Measurements from ENCODE around the gene NPTX1. TPM values are rescaled to one million over a fixed set of nuclear protein-coding genes. Genes with fewer than 3 reads are reported as not detected.

The NPTX1 gene
- total RNA-seq, 1 donor from 2014 or later: 0.07 TPM

GRCh38 chr17:80479246-80479566 is 2.8 kb upstream of the NPTX1 start:
- no peak for DNase-seq (ENCODE audit: low read depth, low spot score)

GRCh38 chr17:80478487-80479245 is 2.3 kb upstream of the NPTX1 start:
- no peak for DNase-seq (ENCODE audit: low read depth, low spot score)

- DNase-seq (ENCODE audit: low read depth, low spot score): no peak
Observed at GRCh38 chr17:80477647-80478478, 1.5 kb upstream of the NPTX1 start.

- DNase-seq (ENCODE audit: low read depth, low spot score): no peak
Observed at GRCh38 chr17:80476877-80477646, 655 bp upstream of the NPTX1 start.

DNA sequence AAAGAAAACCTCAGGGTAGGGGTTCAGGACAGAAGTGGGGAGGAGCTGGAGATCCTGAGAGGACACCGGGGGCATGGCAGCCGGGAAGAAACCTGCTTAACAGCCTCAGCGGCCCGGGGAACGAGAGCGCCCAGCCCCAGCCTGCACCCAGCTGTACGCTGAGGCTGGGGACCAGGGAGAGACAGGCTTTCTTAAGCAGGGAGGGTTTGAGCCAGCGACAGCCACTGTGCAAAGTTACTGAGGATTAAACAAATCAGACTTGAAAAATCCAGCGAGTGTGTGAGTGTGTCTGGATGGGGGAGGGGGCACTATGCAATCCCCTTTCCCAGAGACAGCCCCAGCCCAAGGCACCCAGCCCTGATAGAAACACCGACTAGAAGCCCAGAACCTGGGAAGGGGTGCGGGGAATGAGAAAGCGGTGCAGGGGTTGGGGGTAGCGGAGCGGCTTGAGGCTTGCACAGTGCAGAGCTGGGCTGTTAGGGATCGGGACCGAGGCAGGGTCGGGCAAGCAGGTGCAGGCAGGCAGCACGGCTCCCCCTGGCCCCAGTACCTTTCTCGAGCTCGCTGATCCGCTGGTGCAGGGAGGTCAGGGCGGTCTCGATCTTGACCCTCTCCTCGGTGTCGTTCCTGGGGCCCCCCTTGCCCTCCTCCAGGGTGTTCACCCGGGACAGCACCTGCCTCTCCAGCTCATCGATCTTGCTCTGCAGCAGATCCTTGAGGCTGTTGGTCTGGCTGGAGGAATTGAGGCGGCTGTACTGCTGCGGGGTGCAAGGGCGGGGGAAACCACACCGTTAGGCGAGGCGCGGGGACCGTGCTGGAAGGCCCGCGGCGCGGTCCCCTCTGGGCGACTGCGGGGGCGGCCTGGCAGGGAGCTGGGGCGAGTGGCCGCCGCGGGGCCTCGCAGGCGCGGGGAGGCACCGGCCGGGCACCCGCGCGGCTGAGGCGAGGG is 1.2 kb downstream of the NPTX1 start:
- DNase-seq (ENCODE audit: low read depth, low spot score): no peak

DNA sequence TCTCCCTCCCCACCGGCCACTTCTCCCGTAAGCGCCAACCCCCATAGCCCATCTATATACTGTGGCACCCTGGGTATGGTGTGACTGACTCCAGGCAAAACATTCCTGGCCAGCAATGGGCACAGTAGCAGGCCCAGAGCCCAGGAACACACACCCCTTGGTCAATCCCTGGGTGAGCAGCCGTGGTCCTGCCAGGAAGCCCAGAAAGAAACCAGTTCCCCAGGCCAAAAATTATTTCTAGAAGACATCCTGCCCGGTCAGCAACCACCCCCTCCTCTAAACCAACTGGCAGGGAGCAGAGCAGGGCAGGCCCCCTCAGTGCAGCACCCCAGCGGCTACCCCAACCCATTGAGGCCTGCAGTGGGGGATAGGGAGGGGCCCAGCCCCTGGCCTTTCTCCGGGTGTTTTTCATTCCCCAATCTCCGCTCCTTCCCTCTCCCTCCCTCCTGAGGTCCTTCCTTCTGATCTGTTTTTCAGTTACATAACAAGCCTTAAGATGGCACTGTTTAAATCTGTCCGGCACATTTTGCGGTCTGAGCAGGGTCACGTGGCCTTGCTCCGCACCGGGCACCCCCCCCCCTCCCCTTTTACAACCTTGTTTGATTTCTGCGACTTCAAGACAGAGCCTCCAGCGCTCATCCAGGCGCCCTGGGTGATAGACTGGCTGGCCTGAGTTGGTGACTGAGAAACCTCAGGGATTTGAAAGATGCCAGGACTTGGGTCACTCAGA is 2.0 kb downstream of the NPTX1 start:
- DNase-seq (ENCODE audit: low read depth, low spot score): no peak

DNA sequence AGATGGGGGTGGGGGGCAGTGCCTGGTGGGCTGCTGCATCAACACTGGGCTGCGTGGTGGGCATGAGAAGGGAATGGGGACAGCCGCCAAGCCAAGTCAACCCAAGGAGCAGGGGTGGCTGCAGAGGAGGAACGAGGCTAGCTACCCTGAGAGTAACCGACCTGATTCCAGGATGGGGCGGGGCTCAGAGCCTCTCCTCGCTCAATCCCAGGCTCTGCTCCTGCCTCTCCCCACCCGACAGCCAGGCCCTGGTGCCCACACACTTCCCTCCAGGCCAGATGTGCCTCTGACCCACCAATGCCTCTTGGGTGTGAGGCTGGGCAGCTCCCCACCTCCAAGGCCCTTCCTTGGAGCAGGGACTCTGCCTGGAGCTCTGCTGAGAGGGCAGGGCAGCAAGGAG is 2.7 kb downstream of the NPTX1 start:
- no peak for DNase-seq (ENCODE audit: low read depth, low spot score)

DNA sequence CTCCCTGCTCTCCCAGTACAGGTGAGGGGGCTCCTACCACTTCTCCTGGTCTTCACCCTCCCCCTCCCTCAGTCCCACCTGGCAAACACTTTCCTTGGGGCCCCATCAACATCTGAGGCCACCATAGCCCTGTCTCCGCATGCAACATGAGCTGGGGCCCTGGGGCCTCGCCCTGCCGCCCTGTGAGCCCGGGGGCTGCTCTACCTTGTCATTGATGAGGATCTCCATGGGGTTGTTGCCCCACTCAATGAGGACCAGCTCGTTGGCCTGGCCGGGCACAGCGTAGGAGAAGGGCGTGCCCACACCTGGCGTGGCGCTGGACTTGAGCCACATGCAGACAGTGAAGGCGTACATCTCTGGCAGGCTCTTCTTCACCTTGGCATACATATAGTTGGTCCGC is 3.4 kb downstream of the NPTX1 start:
- no peak for DNase-seq (ENCODE audit: low read depth, low spot score)

DNA sequence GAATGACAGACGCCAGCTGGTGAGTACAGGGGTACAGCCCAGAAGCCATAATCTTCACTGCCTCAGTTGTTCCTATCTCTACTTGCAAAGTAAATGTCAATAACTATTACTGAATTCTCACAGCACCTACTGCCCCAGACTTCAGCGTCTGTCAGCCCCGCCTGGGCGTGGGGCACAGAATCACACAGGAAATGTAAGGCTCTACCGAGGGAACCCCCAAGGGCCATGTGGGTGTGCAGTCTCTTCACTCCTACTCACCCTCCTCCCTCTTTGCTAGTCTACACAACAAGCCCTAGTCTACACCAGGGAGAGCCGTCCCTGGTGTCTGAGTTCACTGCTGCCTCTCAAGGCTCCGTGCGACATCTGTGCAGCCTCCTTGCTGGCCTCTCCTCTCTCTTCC is 4.5 kb downstream of the NPTX1 start:
- DNase-seq (ENCODE audit: low read depth, low spot score): no peak

GRCh38 chr17:80470603-80471002 is 5.8 kb downstream of the NPTX1 start:
- no peak for DNase-seq (ENCODE audit: low read depth, low spot score)

DNA sequence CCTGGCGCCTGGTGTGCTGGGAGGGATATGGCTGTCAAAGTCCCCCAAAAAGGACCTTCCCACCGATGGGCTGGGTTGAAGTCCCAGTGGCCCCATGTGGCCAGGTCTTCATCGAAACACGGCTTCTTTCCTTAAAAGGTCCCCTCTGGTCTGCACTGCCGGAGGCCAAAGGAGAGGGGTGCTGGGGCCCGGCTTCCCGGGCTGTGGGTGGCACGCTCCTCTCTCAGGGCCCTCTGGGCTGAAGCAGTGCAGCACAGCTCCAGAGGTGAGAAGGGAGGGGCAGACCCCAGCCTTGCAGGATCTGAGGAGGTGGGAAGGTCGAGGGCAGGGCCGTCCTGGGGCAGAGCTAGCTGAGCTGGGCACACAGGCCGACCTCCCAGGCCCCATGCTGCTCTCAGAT is 6.7 kb downstream of the NPTX1 start:
- DNase-seq (ENCODE audit: low read depth, low spot score): no peak

- no peak for DNase-seq (ENCODE audit: low read depth, low spot score)
Observed at GRCh38 chr17:80468781-80469493, 7.5 kb downstream of the NPTX1 start.

GRCh38 chr17:80468242-80468641 is 8.2 kb downstream of the NPTX1 start:
- DNase-seq (ENCODE audit: low read depth, low spot score): no peak

- DNase-seq (ENCODE audit: low read depth, low spot score): no peak
Observed at GRCh38 chr17:80466188-80466705, 10.2 kb downstream of the NPTX1 start.

GRCh38 chr17:80465327-80465974 is 11.0 kb downstream of the NPTX1 start:
- no peak for DNase-seq (ENCODE audit: low read depth, low spot score)

DNA sequence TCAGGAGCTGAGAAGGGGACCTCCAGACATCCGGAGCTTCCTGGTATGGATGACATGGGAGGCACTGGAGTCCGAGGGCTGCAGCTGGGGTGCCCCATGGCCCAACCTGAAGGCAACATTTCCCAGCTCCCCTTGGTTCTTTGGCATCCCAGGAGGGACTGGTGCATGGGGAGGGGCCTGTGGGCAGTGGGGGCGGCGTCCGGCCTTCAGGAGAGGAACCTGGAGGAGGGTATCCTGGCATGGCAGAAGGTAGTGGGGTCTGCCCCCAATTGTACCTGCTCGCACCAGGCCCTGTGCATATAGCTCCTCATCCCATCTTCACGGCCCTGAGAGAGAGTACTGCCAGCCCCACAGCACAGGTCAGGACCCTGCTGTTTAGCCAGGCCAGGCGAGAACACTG is 11.9 kb downstream of the NPTX1 start:
- DNase-seq (ENCODE audit: low read depth, low spot score): no peak

DNA sequence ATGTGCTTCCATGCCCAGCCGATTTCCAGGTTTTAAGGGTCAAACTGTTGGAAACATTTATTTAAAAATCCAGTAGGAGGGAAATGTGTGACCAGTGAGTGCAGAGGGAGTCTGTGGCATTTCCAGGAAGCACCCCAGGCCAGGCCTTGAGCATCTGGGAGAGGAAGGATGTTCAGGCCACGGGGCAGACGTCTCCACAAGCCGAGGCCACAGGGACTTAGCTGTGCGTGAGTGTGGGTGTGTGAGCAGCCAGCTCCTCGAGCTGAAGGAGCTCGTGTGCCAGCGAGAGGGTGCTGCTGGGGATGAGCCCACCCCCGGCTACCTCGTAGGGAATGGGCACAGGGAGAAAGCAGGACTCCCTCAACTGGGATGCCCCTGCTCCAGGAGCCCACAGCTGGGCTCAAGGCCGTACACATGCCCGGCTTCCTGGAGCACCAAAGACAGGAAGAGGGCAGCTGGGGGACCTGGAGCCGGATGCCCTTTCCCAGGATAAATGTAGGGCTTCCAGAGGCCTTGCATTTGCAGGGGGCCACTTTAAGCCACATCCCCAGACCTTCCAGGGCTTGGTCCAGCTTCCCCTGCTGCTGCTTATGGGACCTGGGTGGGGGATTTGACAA is 12.5 kb downstream of the NPTX1 start:
- DNase-seq (ENCODE audit: low read depth, low spot score): no peak

- no peak for DNase-seq (ENCODE audit: low read depth, low spot score)
Observed at GRCh38 chr17:80461528-80462160, 14.8 kb downstream of the NPTX1 start.

All from pulmonary artery endothelial cell (primary cell).